ENCODE data around the gene ODAD2.

DNA sequence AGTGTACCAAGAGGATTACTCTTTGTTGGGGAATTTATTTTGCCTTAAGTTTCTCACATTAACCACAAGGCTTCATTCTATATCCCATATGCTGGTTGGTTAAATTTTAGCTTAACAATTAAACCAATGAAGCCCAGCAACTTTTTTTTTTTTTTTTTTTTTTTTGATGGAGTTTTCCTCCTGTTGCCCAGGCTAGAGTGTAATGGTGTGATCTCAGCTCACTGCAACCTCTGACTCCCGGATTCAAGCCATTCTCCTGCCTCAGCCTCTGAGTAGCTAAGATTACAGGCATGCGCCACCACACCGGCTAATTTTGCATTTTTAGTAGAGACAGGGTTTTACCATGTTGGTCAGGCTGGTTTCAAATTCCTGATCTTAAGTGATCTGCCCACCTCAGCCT lies 178.2 kb downstream of the ODAD2 start:
- TF ChIP-seq, protein P1, sequence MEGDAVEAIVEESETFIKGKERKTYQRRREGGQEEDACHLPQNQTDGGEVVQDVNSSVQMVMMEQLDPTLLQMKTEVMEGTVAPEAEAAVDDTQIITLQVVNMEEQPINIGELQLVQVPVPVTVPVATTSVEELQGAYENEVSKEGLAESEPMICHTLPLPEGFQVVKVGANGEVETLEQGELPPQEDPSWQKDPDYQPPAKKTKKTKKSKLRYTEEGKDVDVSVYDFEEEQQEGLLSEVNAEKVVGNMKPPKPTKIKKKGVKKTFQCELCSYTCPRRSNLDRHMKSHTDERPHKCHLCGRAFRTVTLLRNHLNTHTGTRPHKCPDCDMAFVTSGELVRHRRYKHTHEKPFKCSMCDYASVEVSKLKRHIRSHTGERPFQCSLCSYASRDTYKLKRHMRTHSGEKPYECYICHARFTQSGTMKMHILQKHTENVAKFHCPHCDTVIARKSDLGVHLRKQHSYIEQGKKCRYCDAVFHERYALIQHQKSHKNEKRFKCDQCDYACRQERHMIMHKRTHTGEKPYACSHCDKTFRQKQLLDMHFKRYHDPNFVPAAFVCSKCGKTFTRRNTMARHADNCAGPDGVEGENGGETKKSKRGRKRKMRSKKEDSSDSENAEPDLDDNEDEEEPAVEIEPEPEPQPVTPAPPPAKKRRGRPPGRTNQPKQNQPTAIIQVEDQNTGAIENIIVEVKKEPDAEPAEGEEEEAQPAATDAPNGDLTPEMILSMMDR (IDR thresholded peaks at IDR 0.05), result no peak
- TF ChIP-seq, protein P2, sequence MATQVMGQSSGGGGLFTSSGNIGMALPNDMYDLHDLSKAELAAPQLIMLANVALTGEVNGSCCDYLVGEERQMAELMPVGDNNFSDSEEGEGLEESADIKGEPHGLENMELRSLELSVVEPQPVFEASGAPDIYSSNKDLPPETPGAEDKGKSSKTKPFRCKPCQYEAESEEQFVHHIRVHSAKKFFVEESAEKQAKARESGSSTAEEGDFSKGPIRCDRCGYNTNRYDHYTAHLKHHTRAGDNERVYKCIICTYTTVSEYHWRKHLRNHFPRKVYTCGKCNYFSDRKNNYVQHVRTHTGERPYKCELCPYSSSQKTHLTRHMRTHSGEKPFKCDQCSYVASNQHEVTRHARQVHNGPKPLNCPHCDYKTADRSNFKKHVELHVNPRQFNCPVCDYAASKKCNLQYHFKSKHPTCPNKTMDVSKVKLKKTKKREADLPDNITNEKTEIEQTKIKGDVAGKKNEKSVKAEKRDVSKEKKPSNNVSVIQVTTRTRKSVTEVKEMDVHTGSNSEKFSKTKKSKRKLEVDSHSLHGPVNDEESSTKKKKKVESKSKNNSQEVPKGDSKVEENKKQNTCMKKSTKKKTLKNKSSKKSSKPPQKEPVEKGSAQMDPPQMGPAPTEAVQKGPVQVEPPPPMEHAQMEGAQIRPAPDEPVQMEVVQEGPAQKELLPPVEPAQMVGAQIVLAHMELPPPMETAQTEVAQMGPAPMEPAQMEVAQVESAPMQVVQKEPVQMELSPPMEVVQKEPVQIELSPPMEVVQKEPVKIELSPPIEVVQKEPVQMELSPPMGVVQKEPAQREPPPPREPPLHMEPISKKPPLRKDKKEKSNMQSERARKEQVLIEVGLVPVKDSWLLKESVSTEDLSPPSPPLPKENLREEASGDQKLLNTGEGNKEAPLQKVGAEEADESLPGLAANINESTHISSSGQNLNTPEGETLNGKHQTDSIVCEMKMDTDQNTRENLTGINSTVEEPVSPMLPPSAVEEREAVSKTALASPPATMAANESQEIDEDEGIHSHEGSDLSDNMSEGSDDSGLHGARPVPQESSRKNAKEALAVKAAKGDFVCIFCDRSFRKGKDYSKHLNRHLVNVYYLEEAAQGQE (IDR thresholded peaks at IDR 0.05; ENCODE audit: insufficient read depth in 1 of 2, low read depth in 2 of 2, low read length in 1 of 2), result no peak
- TF ChIP-seq POLR2AphosphoS5 (IDR thresholded peaks at IDR 0.05; ENCODE audit: low read depth, low read length) (no peak), SIN3A (IDR thresholded peaks at IDR 0.05; ENCODE audit: borderline replicate concordance, insufficient read depth, low read depth, low read length) (no peak)
